ENCODE data around the gene CHCHD5. TPM values are rescaled to one million over a fixed set of nuclear protein-coding genes. Genes with fewer than 3 reads are reported as not detected.

Gene CHCHD5
- total and polyA plus RNA-seq, 2 of the 8 experiments (the other 6 are each of a cell fraction or from before 2014, with no cell fraction given) = 27.2 to 71.5 TPM

GRCh38 chr2:112548980-112549379 lies 35.4 kb upstream of the CHCHD5 start:
- H2BK15ac ChIP-seq (ENCODE audit: low read length) = no peak overlapping the region
- no peak overlapping the region for H4K91ac ChIP-seq (replicated peaks; ENCODE audit: insufficient read length, low read length)
- DNase-seq (ENCODE audit: low read depth in 1 of 2, low spot score in 2 of 2) = no peak
- H2AFZ ChIP-seq (ENCODE audit: low read length) = no peak overlapping the region
- no peak overlapping the region for H2AK5ac ChIP-seq (ENCODE audit: low read depth, low read length)
- H3K4ac ChIP-seq (replicated peaks; ENCODE audit: insufficient read length, low read depth, low read length) = no peak overlapping the region
- peaks cover under 1 to 36% of the 10 kb centered on the region in 2 experiments for H3K79me2 ChIP-seq (ENCODE audit: control insufficient read depth in 1 of 2, insufficient read depth in 2 of 2, low read length in 2 of 2)
- H3K23ac ChIP-seq (ENCODE audit: insufficient read length) = no peak overlapping the region
- WGBS, 2 experiments (ENCODE audit: extremely low coverage in 1 of 2, insufficient coverage in 1 of 2, insufficient read length in 1 of 2, insufficient replicate concordance in 2 of 2, low coverage in 1 of 2, low lambda C conversion rate in 2 of 2, missing lambda C conversion rate in 1 of 2) = 94% methylated on average over 2 of the region's 2 CpGs; no CpG with 5 or more reads in 1 of the 2 experiments
- H3K9ac ChIP-seq (replicated peaks in 1 of 4; ENCODE audit: extremely low read depth in 1 of 4, low read depth in 3 of 4, low read length in 3 of 4) = no peak overlapping the region
- no peak overlapping the region for H3K27ac ChIP-seq (ENCODE audit: low read depth, low read length)
- H3K56ac ChIP-seq (replicated peaks; ENCODE audit: insufficient read length, low read depth, low read length) = no peak overlapping the region
- H2BK20ac ChIP-seq (ENCODE audit: low read length) = no peak overlapping the region
- no peak overlapping the region for H4K8ac ChIP-seq (ENCODE audit: extremely low read depth, insufficient read depth, low read length)
- H3K18ac ChIP-seq (ENCODE audit: extremely low read depth, low read length) = no peak overlapping the region
- H2BK120ac ChIP-seq (replicated peaks; ENCODE audit: low read depth, low read length) = no peak overlapping the region
- FAIRE-seq = no peak
- TF ChIP-seq BCL11A (IDR thresholded peaks at IDR 0.05; ENCODE audit: low read depth in 2 of 2, low read length in 2 of 2) (no peak), SIRT6 (IDR thresholded peaks at IDR 0.05; ENCODE audit: low read length) (no peak), ATF2 (IDR thresholded peaks at IDR 0.05; ENCODE audit: low read length) (no peak), SIX5 (IDR thresholded peaks at IDR 0.05; ENCODE audit: low read depth, low read length) (no peak), SRF (IDR thresholded peaks at IDR 0.05; ENCODE audit: low read depth, low read length) (no peak)
- no peaks in the 10 kb centered on the region for H3K27me3 ChIP-seq (replicated peaks in 1 of 4; ENCODE audit: control insufficient read depth in 3 of 4, extremely low read depth in 1 of 4, insufficient read depth in 3 of 4, low read length in 3 of 4)
- no peak overlapping the region for H2BK5ac ChIP-seq (ENCODE audit: low read depth, low read length)
- CTCF ChIA-PET (ENCODE audit: partially characterized antibody) = no interaction called here
- peaks cover 2 to 5% of the 10 kb centered on the region in 2 experiments for H4K20me1 ChIP-seq (replicated peaks in 1 of 2; ENCODE audit: control insufficient read depth in 1 of 2, insufficient read depth in 2 of 2, low read length in 2 of 2)
- no peaks in the 10 kb centered on the region for H3K23me2 ChIP-seq (ENCODE audit: low read depth, low read length)
- no peak overlapping the region for H2BK12ac ChIP-seq (ENCODE audit: low read depth, low read length)
- no peaks in the 10 kb centered on the region for H3K9me3 ChIP-seq (ENCODE audit: insufficient read depth in 2 of 2, low read depth in 1 of 2, low read length in 1 of 2)
- H3K79me1 ChIP-seq (ENCODE audit: low read depth, low read length) = no peaks in the 10 kb centered on the region
- H4K5ac ChIP-seq (ENCODE audit: insufficient read length, low read depth, low read length) = no peak overlapping the region
- H3K4me1 ChIP-seq (replicated peaks in 1 of 4; ENCODE audit: control insufficient read depth in 3 of 4, insufficient read depth in 4 of 4, low read length in 3 of 4) = no peaks in the 10 kb centered on the region
- H3K4me2 ChIP-seq (ENCODE audit: insufficient read depth in 1 of 2, low read depth in 2 of 2, low read length in 2 of 2) = no peak overlapping the region
- H3K36me3 ChIP-seq (ENCODE audit: control insufficient read depth in 2 of 4, insufficient read depth in 4 of 4, low read length in 3 of 4) = peaks cover 20 to 72% (median 60%) of the 10 kb centered on the region in 4 experiments
- no peak overlapping the region for H3K4me3 ChIP-seq (ENCODE audit: extremely low read depth in 1 of 4, insufficient read depth in 2 of 4, low read depth in 3 of 4, low read length in 4 of 4)
- POLR2A ChIA-PET (ENCODE audit: partially characterized antibody) = no interaction called here
- no peak overlapping the region for H3K14ac ChIP-seq (ENCODE audit: insufficient read length)

Measured in H1 (cell line).